T-helper 1 cell treated with Interleukin-12 subunit alpha and Interleukin-12 subunit beta and Interleukin-4 antibody, amounts not matched to agents 30 μg/mL and 1 μg/mL, for 36 hours (primary cell): ENCODE results near the gene ABLIM3.

ENCODE experiments used
- H3K27ac Mint-ChIP-seq: one replicate; pipeline ENCODE4 v1.8.0; 2021; ENCODE audit warnings: mild to moderate bottlenecking, mixed read lengths
- H3K27me3 Mint-ChIP-seq: one replicate; pipeline ENCODE4 v1.8.0; 2021; ENCODE audit warnings: low read depth, mixed read lengths
- H3K36me3 Mint-ChIP-seq: one replicate; pipeline ENCODE4 v1.8.0; 2021; ENCODE audit warnings: low read depth, mixed read lengths
- H3K4me1 Mint-ChIP-seq: one replicate; pipeline ENCODE4 v1.8.0; 2021; ENCODE audit warnings: low read depth, mixed read lengths
- H3K4me3 Mint-ChIP-seq: one replicate; pipeline ENCODE4 v1.8.0; 2021; ENCODE audit warnings: mild to moderate bottlenecking, moderate library complexity, mixed read lengths
- H3K9me3 Mint-ChIP-seq: one replicate; pipeline ENCODE4 v1.8.0; 2021; ENCODE audit warnings: mixed read lengths

Gene ABLIM3

DNA sequence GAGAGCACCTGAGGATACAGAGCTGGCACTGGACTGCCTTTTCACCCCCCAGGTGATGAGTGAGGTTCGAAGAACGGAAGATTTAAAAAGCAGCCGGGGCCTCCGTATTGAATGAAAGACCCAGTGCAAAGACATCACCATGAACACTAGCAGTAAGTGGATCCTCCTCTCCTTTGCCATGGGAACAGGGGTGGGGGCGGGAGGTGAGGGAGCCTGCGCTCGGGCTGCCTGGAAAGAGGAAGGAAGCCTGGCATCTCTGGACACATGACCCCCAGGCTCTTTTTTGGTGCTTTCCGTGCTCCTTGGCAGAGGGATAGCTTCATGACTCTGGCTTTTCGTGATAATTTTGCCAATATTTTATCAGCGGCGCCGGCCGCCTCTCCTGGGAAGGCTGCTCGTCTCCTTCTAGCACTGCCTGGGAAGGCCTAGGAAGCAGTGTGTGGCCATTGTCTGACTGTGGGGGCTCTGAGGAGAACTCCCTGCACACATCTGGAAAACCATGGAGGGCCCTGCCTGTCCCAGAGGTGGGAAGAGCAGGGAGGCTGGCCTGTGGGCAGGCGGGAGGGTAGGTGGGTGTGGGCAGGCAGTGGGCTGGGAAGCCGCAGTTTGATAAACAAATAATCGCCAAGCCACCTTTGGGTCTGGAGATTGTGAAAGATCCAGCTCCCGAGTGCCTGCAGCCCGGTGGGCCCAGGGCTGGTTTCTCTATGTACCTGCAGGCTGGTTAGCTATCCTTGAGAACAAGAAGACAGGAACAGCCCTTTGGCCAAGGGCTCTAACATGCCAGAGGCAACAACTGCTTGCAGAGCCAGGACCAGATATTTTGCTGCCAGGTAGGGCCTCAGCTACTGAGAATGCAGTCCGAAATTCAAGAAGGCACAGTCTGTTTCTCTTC is 911 bp downstream of the ABLIM3 start:
- Mint-ChIP-seq H3K9me3 (no peaks in the 10 kb centered on the region), H3K4me1 (peaks cover 2% of the 10 kb centered on the region), H3K4me3 (no peak overlapping the region), H3K27me3 (peaks cover 53% of the 10 kb centered on the region), H3K27ac (no peak overlapping the region), H3K36me3 (no peaks in the 10 kb centered on the region)

GRCh38 chr5:149143470-149143869 is 2.2 kb downstream of the ABLIM3 start:
- no peaks in the 10 kb centered on the region for H3K9me3 Mint-ChIP-seq
- no peak overlapping the region for H3K4me3 Mint-ChIP-seq
- peaks cover 47% of the 10 kb centered on the region for H3K27me3 Mint-ChIP-seq
- peaks cover 2% of the 10 kb centered on the region for H3K4me1 Mint-ChIP-seq
- no peaks in the 10 kb centered on the region for H3K36me3 Mint-ChIP-seq
- no peak overlapping the region for H3K27ac Mint-ChIP-seq

- peaks cover 2% of the 10 kb centered on the region for H3K4me1 Mint-ChIP-seq
- H3K27ac Mint-ChIP-seq: no peak overlapping the region
- H3K9me3 Mint-ChIP-seq: no peaks in the 10 kb centered on the region
- no peak overlapping the region for H3K4me3 Mint-ChIP-seq
- no peaks in the 10 kb centered on the region for H3K36me3 Mint-ChIP-seq
- H3K27me3 Mint-ChIP-seq: peaks cover 47% of the 10 kb centered on the region
These were observed 3.3 kb downstream of the ABLIM3 start for GRCh38 chr5:149144637-149145036.

DNA sequence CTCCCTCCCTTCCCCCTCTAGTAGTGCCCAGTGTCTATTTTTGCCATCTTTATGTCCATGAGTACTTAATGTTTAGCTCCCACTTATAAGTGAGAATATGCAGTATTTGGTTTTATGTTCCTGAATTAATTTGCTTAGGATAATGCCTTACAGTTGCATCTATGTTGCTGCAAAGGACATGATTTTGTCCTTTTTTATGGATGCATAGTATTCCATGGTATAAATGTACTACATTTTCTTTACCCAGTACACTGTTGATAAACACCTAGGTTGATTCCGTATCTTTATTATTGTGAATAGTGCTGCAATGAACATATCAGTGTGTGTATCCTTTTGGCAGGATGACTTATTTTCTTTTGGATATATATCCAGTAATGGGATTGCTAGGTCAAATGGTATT is 3.8 kb downstream of the ABLIM3 start:
- H3K36me3 Mint-ChIP-seq: no peaks in the 10 kb centered on the region
- H3K4me1 Mint-ChIP-seq: peaks cover 2% of the 10 kb centered on the region
- no peaks in the 10 kb centered on the region for H3K9me3 Mint-ChIP-seq
- H3K27me3 Mint-ChIP-seq: peaks cover 46% of the 10 kb centered on the region
- H3K27ac Mint-ChIP-seq: no peak overlapping the region
- H3K4me3 Mint-ChIP-seq: no peak overlapping the region

- H3K9me3 Mint-ChIP-seq: no peaks in the 10 kb centered on the region
- H3K4me3 Mint-ChIP-seq: no peak overlapping the region
- no peaks in the 10 kb centered on the region for H3K4me1 Mint-ChIP-seq
These were observed 6.4 kb downstream of the ABLIM3 start for GRCh38 chr5:149147676-149148075.

GRCh38 chr5:149149942-149150341 is 8.6 kb downstream of the ABLIM3 start:
- Mint-ChIP-seq H3K4me3 (no peak overlapping the region), H3K36me3 (no peaks in the 10 kb centered on the region), H3K27me3 (peaks cover 20% of the 10 kb centered on the region), H3K9me3 (no peaks in the 10 kb centered on the region), H3K4me1 (no peaks in the 10 kb centered on the region), H3K27ac (no peak overlapping the region)

More at GRCh38 chr5:149147676-149148075, 6.4 kb downstream of the ABLIM3 start:
- no peak overlapping the region for H3K27ac Mint-ChIP-seq
- no peaks in the 10 kb centered on the region for H3K36me3 Mint-ChIP-seq
- peaks cover 36% of the 10 kb centered on the region for H3K27me3 Mint-ChIP-seq

DNA sequence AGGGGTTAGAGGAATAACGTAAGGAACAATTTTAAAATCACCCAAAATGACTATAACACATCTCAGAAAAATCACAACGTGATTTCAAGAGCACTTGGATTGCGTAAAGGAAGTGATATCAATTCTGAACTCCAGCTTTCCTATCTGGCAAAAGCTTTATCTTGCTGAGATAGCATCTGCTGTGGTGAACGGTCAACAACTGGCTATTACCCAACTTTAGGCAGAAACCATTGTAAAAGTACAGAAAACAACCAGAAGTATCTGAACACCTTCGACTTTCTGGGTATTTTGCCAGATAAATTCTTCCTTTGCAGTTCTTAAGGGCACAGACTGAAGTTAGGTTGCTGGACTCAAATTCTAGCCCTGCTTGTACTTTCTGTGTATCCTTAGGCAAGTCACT is 9.2 kb downstream of the ABLIM3 start:
- H3K4me3 Mint-ChIP-seq: no peak overlapping the region
- peaks cover 15% of the 10 kb centered on the region for H3K27me3 Mint-ChIP-seq
- H3K9me3 Mint-ChIP-seq: no peaks in the 10 kb centered on the region
- no peaks in the 10 kb centered on the region for H3K4me1 Mint-ChIP-seq
- no peaks in the 10 kb centered on the region for H3K36me3 Mint-ChIP-seq
- H3K27ac Mint-ChIP-seq: no peak overlapping the region

DNA sequence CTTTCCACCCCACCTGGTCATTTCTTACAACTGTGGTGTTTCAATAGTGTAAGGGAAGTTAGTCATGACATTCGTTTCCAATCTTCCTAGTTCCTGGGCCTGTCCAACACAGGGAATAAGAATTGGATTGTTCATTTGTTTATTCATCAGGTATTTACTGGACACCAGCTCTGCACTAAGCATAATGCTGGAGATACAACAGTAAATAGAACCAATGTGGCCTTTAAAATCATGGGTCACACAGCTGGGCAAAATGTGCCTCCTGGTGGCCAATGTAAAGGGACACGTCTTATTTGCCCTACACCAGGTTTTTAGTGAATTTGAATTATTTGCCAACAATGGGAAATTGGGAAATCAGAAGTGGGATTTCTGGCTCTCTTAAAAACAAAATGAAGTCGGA is 10.4 kb downstream of the ABLIM3 start:
- H3K27me3 Mint-ChIP-seq: peaks cover 5% of the 10 kb centered on the region
- H3K27ac Mint-ChIP-seq: no peak overlapping the region
- no peaks in the 10 kb centered on the region for H3K36me3 Mint-ChIP-seq
- no peaks in the 10 kb centered on the region for H3K9me3 Mint-ChIP-seq
- no peaks in the 10 kb centered on the region for H3K4me1 Mint-ChIP-seq
- H3K4me3 Mint-ChIP-seq: no peak overlapping the region

GRCh38 chr5:149152317-149152746 is 11.0 kb downstream of the ABLIM3 start:
- no peaks in the 10 kb centered on the region for H3K4me1 Mint-ChIP-seq
- peaks cover 5% of the 10 kb centered on the region for H3K27me3 Mint-ChIP-seq
- no peaks in the 10 kb centered on the region for H3K36me3 Mint-ChIP-seq
- no peaks in the 10 kb centered on the region for H3K9me3 Mint-ChIP-seq
- no peak overlapping the region for H3K27ac Mint-ChIP-seq
- H3K4me3 Mint-ChIP-seq: no peak overlapping the region

DNA sequence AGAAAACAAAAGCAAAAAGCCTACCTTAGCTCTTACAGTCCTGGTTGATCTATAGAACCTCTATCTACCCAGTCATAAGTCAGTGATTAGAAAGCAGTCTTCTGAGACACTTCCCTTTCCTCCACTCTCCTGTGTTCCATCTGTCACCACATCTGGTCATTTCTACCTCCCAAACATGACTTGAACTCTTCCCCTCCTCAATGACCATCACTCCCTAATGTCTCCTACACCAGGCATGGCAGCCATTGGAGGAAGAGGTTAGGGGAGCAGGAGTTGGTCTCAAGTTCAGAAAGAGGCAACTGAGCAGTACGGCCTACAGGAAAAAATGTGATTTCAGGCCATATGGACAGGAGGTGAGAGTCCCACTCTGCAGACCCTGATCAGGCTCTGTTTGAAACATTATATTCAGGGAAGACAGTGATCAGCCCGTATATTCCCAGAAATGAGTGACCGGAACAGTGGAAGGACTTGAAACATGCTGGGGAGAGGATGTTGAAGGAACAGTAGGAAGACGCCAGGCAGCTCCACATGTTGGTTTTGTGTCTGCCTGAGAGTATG is 12.0 kb downstream of the ABLIM3 start:
- Mint-ChIP-seq H3K9me3 (no peaks in the 10 kb centered on the region), H3K27me3 (peaks cover 5% of the 10 kb centered on the region), H3K4me3 (no peak overlapping the region), H3K4me1 (no peaks in the 10 kb centered on the region), H3K27ac (no peak overlapping the region), H3K36me3 (no peaks in the 10 kb centered on the region)

DNA sequence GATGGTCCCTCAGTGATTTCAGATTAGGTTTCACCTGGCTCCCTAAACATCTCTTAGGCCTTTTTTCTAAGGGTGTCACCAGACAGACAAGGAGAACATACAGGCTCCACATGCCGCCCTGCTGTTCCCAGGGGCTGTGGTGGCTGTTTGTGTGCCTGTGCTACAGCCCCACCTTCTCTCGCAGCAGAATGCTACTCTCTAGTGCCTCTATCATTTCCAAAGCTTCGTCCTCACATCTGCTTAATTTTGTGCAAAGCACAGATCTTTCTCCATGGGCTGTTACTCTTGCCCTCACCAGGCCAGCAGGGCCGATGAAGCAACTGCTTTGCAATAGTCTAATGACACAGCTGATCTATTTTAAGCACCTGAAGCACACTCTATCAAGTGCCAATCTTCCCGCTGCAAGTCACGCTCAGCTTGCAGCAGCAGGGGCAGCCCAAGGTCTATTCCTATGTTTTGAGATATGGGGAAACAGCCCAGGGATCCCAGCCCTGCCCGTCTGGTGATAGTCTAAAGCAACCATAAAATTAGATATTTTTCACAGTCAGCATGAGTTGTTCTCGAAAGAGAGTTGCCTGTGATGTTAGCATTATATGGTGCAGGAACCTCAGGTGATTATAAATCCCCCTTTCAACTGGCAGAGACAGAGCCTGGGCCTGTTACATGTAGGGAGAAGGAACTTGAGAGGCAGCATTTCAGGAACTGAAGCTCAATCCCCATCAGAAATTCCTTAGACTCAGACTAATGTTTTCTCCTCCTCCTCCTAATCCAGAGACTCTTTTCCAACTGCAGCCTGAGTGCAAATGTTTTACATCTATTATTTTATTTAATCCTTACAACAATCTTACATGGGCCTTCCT is 12.7 kb downstream of the ABLIM3 start:
- Mint-ChIP-seq H3K27me3 (peaks cover 5% of the 10 kb centered on the region), H3K4me1 (no peaks in the 10 kb centered on the region), H3K36me3 (no peaks in the 10 kb centered on the region), H3K4me3 (no peak overlapping the region), H3K9me3 (no peaks in the 10 kb centered on the region), H3K27ac (no peak overlapping the region)

- Mint-ChIP-seq H3K27me3 (peaks cover 5% of the 10 kb centered on the region), H3K4me3 (no peak overlapping the region), H3K4me1 (no peaks in the 10 kb centered on the region), H3K36me3 (no peaks in the 10 kb centered on the region), H3K9me3 (no peaks in the 10 kb centered on the region), H3K27ac (no peak overlapping the region)
These were observed 13.4 kb downstream of the ABLIM3 start for GRCh38 chr5:149154650-149155049.

- no peaks in the 10 kb centered on the region for H3K9me3 Mint-ChIP-seq
- H3K4me3 Mint-ChIP-seq: no peak overlapping the region
- H3K27me3 Mint-ChIP-seq: no peaks in the 10 kb centered on the region
- H3K27ac Mint-ChIP-seq: no peak overlapping the region
- H3K4me1 Mint-ChIP-seq: no peaks in the 10 kb centered on the region
- H3K36me3 Mint-ChIP-seq: no peaks in the 10 kb centered on the region
These were observed 15.3 kb downstream of the ABLIM3 start for GRCh38 chr5:149156435-149157083.

GRCh38 chr5:149157330-149157729 is 16.0 kb downstream of the ABLIM3 start:
- H3K36me3 Mint-ChIP-seq: no peaks in the 10 kb centered on the region
- H3K27me3 Mint-ChIP-seq: no peaks in the 10 kb centered on the region
- H3K4me1 Mint-ChIP-seq: no peaks in the 10 kb centered on the region
- H3K9me3 Mint-ChIP-seq: no peaks in the 10 kb centered on the region
- H3K4me3 Mint-ChIP-seq: no peak overlapping the region
- H3K27ac Mint-ChIP-seq: no peak overlapping the region
